Muscle of leg (tissue), 11 donors: ENCODE measurements around the gene FBXW8. TPM values are rescaled to one million over a fixed set of nuclear protein-coding genes. Genes with fewer than 3 reads are reported as not detected.
"Not testable (repeated sequence)": the region's sequence is repeated elsewhere in the genome, so short reads cannot be mapped to it uniquely, and the experiment has no call there.

Source experiments
- DNase-seq: peaks from one replicate; pipeline ENCODE4 v3.0.0; 2013
- H3K27ac ChIP-seq: one replicate; pipeline ENCODE4 v1.5.1; 2013; ENCODE audit warnings: mild to moderate bottlenecking, low read length, control low read depth
- H3K27me3 ChIP-seq: one replicate; pipeline ENCODE4 v1.6.1; 2013; ENCODE audit warnings: low read length; ENCODE audit not compliant: control insufficient read depth, insufficient read depth
- H3K36me3 ChIP-seq: one replicate; pipeline ENCODE4 v1.6.1; 2013; ENCODE audit warnings: low read length; ENCODE audit not compliant: control insufficient read depth, insufficient read depth
- H3K4me1 ChIP-seq: one replicate; pipeline ENCODE4 v1.6.1; 2013; ENCODE audit warnings: low read length; ENCODE audit not compliant: control insufficient read depth, insufficient read depth
- H3K4me3 ChIP-seq: one replicate; pipeline ENCODE4 v1.5.1; 2013; ENCODE audit warnings: low read length, control low read depth
- H3K9me3 ChIP-seq: replicated peaks from 2 replicates; pipeline ENCODE4 v1.6.1; 2013; ENCODE audit warnings: low read depth, low read length; ENCODE audit not compliant: control insufficient read depth
- WGBS: methylation state at CpG from one replicate; pipeline ENCODE4 v1.1.5; 2013; ENCODE audit warnings: missing lambda C conversion rate; ENCODE audit not compliant: insufficient coverage; 5-methylcytosine and 5-hydroxymethylcytosine counted together
- polyA plus RNA-seq, 8 donors: library from polyadenylated mRNA; unstranded; fragments of 120-200 nt; gene quantifications; one replicate each; pipeline versions ENCODE4 v1.2.1 to v1.2.3, GENCODE V29; 2013; ENCODE audit warnings: inconsistent platforms in 1 of 8, low replicate concordance in 1 of 8; ENCODE audit not compliant: insufficient read length in 8 of 8, insufficient read depth in 1 of 8
- total RNA-seq: library from RNA; stranded (reverse); fragments of 120-200 nt; gene quantifications from one replicate; pipeline ENCODE4 v1.2.4, GENCODE V29; 2013

Gene FBXW8
- total and polyA plus RNA-seq, 9 donors, result 11.1 to 20.3 (median 14.8) TPM

DNA sequence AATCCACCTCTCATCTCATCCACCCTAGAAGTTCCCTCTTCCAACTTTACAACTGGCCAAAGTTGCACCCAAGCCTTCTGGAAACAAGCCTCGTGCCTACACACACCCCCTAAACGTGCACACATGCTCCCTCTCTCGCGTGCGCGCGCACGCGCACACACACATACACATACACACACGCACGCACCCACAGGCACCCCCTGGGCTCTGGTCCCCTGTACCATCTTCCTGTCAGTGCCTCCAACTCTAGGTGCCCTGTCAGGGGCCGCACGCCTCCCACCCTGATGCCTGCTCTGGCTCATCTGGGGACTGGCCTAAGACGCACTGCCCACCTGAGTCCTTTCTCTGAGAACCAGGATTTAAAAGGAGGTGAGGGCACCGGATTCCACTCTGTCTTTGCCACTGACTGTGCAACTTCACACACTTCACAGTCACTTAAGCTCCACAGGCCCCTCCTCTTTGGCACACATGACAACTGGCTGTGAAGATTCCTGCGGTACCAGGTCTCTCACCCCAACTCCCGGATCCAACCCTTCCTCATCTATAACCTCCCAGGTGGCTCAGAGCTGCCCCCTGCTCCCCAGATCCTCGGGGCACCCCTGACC, 142.9 kb downstream of the FBXW8 start:
- no peak for DNase-seq
- Histone ChIP-seq H3K9me3 (no peaks in the 10 kb centered on the region), H3K27ac (no peak overlapping the region), H3K36me3 (no peaks in the 10 kb centered on the region), H3K27me3 (peaks cover 11% of the 10 kb centered on the region), H3K4me1 (peaks cover 15% of the 10 kb centered on the region), H3K4me3 (no peak overlapping the region)
- 75% methylated on average over 17 of the region's 18 CpGs for WGBS

DNA sequence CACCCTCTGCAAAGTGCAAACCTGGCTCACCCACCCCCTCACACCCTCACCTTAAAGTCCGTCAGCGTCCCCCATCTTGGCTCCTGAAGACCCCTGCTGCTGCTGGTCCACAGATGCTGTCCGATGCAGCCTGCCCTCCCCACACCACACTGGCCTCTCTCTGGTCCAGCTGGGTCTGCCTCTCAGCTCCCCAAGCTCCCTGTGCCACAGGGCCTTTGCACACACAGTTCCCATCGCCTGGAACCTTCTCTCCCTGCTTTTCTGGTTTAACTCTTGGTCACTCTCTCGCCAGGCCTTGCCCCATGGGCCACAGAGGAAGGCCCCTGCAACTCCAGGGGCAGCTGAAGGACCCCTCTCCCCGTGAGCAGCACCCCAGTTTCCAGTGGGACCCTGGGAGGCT, 143.5 kb downstream of the FBXW8 start:
- H3K27ac ChIP-seq, result no peak overlapping the region
- no peak overlapping the region for H3K4me3 ChIP-seq
- H3K4me1 ChIP-seq, result peaks cover 15% of the 10 kb centered on the region
- H3K9me3 ChIP-seq, result no peaks in the 10 kb centered on the region
- no peaks in the 10 kb centered on the region for H3K36me3 ChIP-seq
- H3K27me3 ChIP-seq, result peaks cover 11% of the 10 kb centered on the region
- DNase-seq, result no peak
- 81% methylated on average over 6 of the region's 6 CpGs for WGBS

DNA sequence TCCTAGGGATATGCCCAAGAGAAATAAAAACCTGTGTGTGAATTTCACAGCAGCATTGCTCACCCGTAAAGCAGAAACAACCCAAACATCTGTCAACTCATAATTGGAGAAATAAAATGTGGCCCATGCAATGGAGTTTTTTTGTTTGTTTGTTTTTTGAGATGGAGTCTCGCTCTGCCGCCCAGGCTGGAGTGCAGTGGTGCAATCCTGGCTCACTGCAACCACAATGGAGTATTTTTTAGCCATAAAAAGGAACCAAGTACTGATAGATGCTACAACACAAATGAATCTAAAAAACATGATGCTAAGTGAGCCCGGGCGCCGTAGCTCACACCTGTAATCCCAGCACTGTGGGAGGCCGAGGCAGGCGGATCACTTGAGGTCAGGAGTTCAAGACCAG, 146.9 kb downstream of the FBXW8 start:
- not testable (repeated sequence) for H3K9me3 ChIP-seq, H3K36me3 ChIP-seq, H3K4me3 ChIP-seq, DNase-seq, H3K27ac ChIP-seq
- H3K27me3 ChIP-seq, result peaks cover 12% of the 10 kb centered on the region
- no CpG with 5 or more reads among the region's 8 CpGs for whole genome bisulfite sequencing
- peaks cover 12% of the 10 kb centered on the region for H3K4me1 ChIP-seq

DNA sequence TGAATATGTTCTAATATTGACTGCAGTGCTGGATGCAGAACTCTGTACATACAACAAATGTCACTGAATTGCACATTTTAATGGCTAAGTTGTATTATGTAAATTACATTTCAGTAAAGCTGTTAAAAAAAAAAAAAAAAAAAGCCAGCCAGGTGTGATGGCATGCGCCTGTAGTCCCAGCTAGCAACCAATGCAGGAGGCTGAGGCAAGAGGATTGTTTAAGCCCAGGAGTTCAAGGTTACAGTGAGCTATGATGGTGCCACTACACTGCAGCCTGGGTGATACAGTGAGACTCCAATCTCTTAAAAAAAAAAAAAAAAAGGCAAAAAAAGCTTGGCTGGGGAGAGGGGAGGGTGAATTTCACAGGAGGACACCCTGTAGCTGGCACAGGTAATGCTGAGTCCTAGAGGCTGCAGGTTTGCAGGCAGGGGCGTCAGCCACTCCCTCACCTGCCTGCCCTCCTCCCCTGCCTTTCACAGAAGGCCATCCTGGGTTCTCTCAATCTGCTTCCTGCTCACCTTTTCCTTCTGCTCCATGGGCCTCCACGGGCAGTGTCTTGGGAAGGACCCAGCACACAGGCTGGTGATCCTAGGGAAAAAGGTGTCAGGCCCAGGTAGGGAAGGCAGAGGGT, 147.8 kb downstream of the FBXW8 start:
- Histone ChIP-seq H3K4me3 (no peak overlapping the region), H3K4me1 (peaks cover 12% of the 10 kb centered on the region), H3K36me3 (no peaks in the 10 kb centered on the region), H3K9me3 (no peaks in the 10 kb centered on the region), H3K27me3 (peaks cover 14% of the 10 kb centered on the region), H3K27ac (no peak overlapping the region)
- no peak for DNase-seq
- 55% methylated on average over 2 of the region's 3 CpGs for WGBS

DNA sequence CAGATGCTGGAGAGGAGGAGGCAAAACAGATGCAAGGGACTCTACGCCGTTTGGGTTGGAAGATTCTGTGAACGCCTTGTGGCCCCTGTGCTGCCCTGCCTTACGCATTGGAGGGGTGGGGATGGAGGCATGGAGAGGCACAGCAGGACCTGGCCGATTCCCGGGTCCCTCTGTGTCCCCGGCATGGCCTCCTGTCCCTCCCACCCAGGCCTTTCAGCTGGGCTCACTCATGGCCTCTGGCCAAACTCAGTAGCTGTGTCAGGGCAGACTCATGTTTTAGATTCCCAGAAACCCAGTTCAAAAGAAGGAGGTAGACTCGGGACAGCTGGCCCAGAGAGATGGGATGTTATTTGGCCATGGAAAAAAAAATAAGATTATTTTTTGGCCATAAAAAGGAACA, 148.4 kb downstream of the FBXW8 start:
- H3K9me3 ChIP-seq, result no peaks in the 10 kb centered on the region
- H3K27ac ChIP-seq, result no peak overlapping the region
- no peak for DNase-seq
- H3K36me3 ChIP-seq, result no peaks in the 10 kb centered on the region
- WGBS, result 51% methylated on average over 4 of the region's 8 CpGs
- H3K4me1 ChIP-seq, result peaks cover 12% of the 10 kb centered on the region
- H3K4me3 ChIP-seq, result no peak overlapping the region
- H3K27me3 ChIP-seq, result peaks cover 12% of the 10 kb centered on the region

DNA sequence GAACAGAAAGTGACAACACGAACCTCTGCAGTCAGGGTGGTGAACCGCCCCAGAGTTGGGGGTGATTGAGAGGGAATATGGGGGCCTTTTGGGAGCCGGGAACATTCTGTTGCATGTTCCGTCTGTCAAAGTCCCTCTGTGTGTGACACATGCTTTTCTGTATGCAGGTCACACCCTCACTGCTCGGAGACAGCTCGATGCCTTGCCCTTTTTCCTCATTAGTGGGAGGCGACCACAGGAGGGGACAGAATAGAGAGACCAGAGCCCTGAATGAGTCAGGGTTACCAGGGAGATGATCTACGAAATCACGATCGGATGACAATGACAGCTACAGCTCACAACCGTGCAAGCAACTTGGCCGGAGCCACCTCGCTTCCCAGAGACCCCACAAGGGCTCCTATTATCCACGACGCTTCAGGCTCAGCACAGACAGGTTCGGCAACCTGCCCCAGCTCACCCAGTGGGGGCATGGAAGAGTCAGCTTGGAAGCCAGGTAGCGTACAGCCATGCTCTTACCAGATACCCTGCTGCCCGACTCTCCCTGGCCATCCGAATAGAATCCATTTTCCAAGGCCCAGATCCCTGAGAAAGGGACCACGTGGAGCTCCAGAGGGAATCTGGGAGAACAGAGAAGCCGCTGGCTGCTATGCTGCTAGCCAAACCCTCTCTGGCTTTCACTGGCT, 149.6 kb downstream of the FBXW8 start:
- peaks cover 12% of the 10 kb centered on the region for H3K4me1 ChIP-seq
- no peak overlapping the region for H3K4me3 ChIP-seq
- no peaks in the 10 kb centered on the region for H3K9me3 ChIP-seq
- DNase-seq, result no peak
- 35% methylated on average over 18 of the region's 21 CpGs for WGBS
- H3K36me3 ChIP-seq, result no peaks in the 10 kb centered on the region
- H3K27ac ChIP-seq, result no peak overlapping the region
- peaks cover 12% of the 10 kb centered on the region for H3K27me3 ChIP-seq

DNA sequence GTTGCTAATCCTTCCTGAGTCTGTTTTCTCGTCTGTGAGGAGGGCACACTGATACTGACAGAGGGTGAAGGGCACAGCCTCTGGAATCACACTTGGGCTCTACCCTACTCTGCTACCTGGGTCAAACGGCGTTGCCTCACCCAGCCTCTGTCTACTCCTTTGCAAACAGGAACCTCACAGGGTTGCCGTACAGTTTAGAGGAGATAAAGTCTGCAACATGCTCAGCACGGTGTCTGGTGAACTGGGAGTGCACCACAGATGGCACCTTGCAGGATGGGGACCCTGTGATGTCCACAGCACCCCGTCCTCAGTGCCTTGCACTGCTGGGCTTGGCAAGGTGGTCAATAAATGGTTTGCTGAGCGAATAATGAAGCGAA, 150.2 kb downstream of the FBXW8 start:
- peaks cover 12% of the 10 kb centered on the region for H3K4me1 ChIP-seq
- H3K27me3 ChIP-seq, result peaks cover 12% of the 10 kb centered on the region
- DNase-seq, result no peak
- no peaks in the 10 kb centered on the region for H3K36me3 ChIP-seq
- H3K27ac ChIP-seq, result no peak overlapping the region
- H3K9me3 ChIP-seq, result no peaks in the 10 kb centered on the region
- 75% methylated on average over 7 of the region's 8 CpGs for WGBS
- H3K4me3 ChIP-seq, result no peak overlapping the region

DNA sequence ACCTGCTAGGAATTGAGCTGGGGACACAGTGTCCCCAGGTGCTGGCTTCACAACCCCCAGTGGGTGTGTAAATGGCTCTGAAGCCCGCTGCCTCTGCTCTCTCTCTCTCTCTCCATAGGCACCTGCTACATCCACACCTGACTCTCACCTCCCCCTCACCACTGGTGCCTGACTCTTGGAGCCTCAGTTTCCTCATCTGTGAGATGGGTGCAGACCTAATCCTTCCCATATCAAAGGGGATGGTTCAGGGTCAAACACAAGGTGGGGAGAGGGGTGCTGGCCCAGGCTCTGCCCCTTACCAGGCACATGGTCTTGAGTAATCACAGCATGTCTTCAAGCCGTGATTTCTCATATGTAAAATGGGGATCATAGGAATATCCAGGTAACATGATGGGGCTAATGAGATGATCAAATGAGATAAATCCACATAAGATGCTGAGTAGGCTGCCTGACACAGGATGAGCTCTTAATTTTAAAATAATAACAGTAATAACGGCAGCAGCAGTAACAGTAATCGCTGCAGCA, 150.9 kb downstream of the FBXW8 start:
- H3K36me3 ChIP-seq, result no peaks in the 10 kb centered on the region
- H3K27ac ChIP-seq, result no peak overlapping the region
- no peak for DNase-seq
- H3K27me3 ChIP-seq, result peaks cover 12% of the 10 kb centered on the region
- peaks cover 12% of the 10 kb centered on the region for H3K4me1 ChIP-seq
- H3K9me3 ChIP-seq, result no peaks in the 10 kb centered on the region
- 80% methylated on average over 1 of the region's 4 CpGs for WGBS
- H3K4me3 ChIP-seq, result no peak overlapping the region

DNA sequence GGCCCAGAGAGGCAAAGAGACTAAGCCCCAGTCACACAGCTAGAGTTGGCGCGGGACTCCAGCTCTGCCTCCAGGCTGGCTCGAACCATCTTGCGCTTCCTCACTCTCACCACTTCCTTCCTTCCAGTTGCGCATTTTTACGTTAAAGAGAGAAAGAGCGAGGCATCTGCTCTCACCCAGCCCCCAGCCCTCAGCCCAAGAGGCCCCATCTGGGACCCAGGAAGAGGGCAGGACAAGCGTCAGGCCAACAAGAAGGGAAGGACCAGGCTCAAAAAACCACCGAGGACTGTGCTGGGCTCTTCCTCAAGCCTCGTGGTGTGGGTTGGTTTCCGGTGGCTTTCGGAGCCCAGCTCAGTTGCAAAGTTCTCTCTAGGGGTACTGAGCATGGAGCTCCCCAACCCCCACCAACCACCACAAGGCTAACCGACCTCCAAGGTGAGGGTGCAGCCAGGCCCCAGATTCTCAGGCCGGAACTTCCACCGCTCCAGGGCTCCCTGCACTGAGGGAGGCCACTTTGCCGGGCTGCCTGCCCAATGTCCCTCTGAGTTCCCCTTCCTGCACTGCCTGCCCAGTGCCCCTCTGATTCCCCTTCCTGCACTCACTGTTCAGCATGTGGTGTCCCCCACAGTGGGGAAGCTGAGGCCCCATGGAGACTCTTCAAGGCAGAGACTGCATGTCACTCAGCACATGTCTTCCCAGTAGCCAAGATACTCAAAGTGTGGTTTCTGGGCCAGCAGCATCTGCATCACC, 152.6 kb downstream of the FBXW8 start:
- Histone ChIP-seq H3K4me3 (no peak overlapping the region), H3K9me3 (no peaks in the 10 kb centered on the region), H3K27me3 (peaks cover 12% of the 10 kb centered on the region), H3K36me3 (no peaks in the 10 kb centered on the region), H3K27ac (peak overlapping the region; percentile 6), H3K4me1 (peaks cover 12% of the 10 kb centered on the region)
- WGBS, result 70% methylated on average over 8 of the region's 16 CpGs
- DNase-seq, result peak; percentile 82

DNA sequence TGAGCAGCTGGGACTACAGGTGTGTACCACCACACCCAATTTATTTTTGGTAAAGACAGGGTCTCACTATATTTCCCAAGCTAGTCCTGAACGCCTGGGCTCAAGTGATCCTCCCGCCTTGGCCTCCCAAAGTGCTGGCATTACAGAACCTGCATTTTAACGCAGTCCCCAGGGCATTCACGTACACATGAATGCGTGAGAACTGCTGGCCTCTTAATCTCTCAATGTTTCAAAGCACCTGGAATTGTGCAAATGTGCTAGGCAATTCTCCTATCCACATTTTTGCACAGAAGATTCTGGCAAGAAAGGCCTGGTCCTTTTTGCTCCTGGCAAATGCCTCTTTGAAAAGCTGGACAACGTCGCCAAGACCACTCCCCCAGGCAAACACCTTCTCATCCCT, 153.3 kb downstream of the FBXW8 start:
- 71% methylated on average over 7 of the region's 7 CpGs for WGBS
- Histone ChIP-seq H3K4me1 (peaks cover 11% of the 10 kb centered on the region), H3K27ac (no peak overlapping the region), H3K9me3 (no peaks in the 10 kb centered on the region), H3K4me3 (no peak overlapping the region), H3K36me3 (no peaks in the 10 kb centered on the region), H3K27me3 (peaks cover 12% of the 10 kb centered on the region)
- no peak for DNase-seq
